ENCODE data around the gene HBZ. TPM values are rescaled to one million over a fixed set of nuclear protein-coding genes. Genes with fewer than 3 reads are reported as not detected.

The HBZ gene
- total and polyA plus RNA-seq, 9 of the 15 experiments (the other 6 are each of a cell fraction or from before 2014, with no cell fraction given) = 58.0 to 610 (median 113) TPM

- TF ChIP-seq ZNF592 (IDR thresholded peaks at IDR 0.05) = peak; percentile 90
- TF ChIP-seq HBP1 (CRISPR knock-in tag; IDR thresholded peaks at IDR 0.05) = no peak
- TF ChIP-seq COPS2 (conservative IDR thresholded peaks at IDR 0.05) = no peak
- TF ChIP-seq ILK (tag; IDR thresholded peaks at IDR 0.05; ENCODE audit: borderline replicate concordance, low read depth) = no peak
- 0 out of 2 replicates have a peak, but pooled peaks have one; percentile 25 for TF ChIP-seq CXXC5 (CRISPR knock-in tag; IDR thresholded peaks at IDR 0.05)
- TF ChIP-seq ZNF436 (CRISPR knock-in tag; IDR thresholded peaks at IDR 0.05) = no peak
- TF ChIP-seq FOSL1 (tag; conservative IDR thresholded peaks at IDR 0.05) = no peak
- no peak for TF ChIP-seq HES1 (IDR thresholded peaks at IDR 0.05; ENCODE audit: low read depth)
- TF ChIP-seq SAFB2 (IDR thresholded peaks at IDR 0.05; ENCODE audit: borderline replicate concordance, low read depth, low read length, severe bottlenecking) = no peak
- TF ChIP-seq, protein P1, sequence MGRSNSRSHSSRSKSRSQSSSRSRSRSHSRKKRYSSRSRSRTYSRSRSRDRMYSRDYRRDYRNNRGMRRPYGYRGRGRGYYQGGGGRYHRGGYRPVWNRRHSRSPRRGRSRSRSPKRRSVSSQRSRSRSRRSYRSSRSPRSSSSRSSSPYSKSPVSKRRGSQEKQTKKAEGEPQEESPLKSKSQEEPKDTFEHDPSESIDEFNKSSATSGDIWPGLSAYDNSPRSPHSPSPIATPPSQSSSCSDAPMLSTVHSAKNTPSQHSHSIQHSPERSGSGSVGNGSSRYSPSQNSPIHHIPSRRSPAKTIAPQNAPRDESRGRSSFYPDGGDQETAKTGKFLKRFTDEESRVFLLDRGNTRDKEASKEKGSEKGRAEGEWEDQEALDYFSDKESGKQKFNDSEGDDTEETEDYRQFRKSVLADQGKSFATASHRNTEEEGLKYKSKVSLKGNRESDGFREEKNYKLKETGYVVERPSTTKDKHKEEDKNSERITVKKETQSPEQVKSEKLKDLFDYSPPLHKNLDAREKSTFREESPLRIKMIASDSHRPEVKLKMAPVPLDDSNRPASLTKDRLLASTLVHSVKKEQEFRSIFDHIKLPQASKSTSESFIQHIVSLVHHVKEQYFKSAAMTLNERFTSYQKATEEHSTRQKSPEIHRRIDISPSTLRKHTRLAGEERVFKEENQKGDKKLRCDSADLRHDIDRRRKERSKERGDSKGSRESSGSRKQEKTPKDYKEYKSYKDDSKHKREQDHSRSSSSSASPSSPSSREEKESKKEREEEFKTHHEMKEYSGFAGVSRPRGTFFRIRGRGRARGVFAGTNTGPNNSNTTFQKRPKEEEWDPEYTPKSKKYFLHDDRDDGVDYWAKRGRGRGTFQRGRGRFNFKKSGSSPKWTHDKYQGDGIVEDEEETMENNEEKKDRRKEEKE (IDR thresholded peaks at IDR 0.05; ENCODE audit: borderline replicate concordance in 1 of 2, control insufficient read depth in 1 of 2, low read depth in 2 of 2, low read length in 1 of 2) = no peak
- TF ChIP-seq CREM (IDR thresholded peaks at IDR 0.05; ENCODE audit: low read depth) = 0 out of 2 replicates have a peak, but pooled peaks have one; percentile 10
- TF ChIP-seq, protein P2, sequence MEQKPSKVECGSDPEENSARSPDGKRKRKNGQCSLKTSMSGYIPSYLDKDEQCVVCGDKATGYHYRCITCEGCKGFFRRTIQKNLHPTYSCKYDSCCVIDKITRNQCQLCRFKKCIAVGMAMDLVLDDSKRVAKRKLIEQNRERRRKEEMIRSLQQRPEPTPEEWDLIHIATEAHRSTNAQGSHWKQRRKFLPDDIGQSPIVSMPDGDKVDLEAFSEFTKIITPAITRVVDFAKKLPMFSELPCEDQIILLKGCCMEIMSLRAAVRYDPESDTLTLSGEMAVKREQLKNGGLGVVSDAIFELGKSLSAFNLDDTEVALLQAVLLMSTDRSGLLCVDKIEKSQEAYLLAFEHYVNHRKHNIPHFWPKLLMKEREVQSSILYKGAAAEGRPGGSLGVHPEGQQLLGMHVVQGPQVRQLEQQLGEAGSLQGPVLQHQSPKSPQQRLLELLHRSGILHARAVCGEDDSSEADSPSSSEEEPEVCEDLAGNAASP (IDR thresholded peaks at IDR 0.05) = no peak
- no peak for TF ChIP-seq SMAD3 (CRISPR knock-in tag; conservative IDR thresholded peaks at IDR 0.05)
Observed at GRCh38 chr16:106623-107324, 45.7 kb upstream of the HBZ start (continued).
